H1 (cell line): ENCODE measurements around the gene STRADB. TPM values are rescaled to one million over a fixed set of nuclear protein-coding genes. Genes with fewer than 3 reads are reported as not detected.

Experiments used
- polyA plus RNA-seq, 7 experiments: library from polyadenylated mRNA; depleted of rRNA in 3 of 7; stranded (reverse) in 5 of 7; unstranded in 2 of 7; fragments of >200 nt in 5 of 7; fragments of 200-250 nt in 2 of 7; gene quantifications; 1 replicate in 5 of 7; 2 replicates in 1 of 7; 4 replicates in 1 of 7; pipeline versions ENCODE4 v1.2.1 to v1.2.3, GENCODE V29; 2011 to 2013; ENCODE audit warnings: missing spikeins in 2 of 7, mixed read lengths in 2 of 7
- small RNA-seq: library from polyadenylated mRNA; stranded (forward); fragments of <200 nt; extraction: miRNeasy Mini kit (QIAGEN cat#:217004); gene quantifications from one replicate; pipeline ENCODE3, GENCODE V24; 2013; ENCODE audit not compliant: insufficient read depth
- total RNA-seq: library from RNA; stranded (reverse); fragmentation: NEBNext Ultra II Directional; extraction: Animal tissue kit (Norgen Biotek cat#: 25700); gene quantifications from 2 replicates; pipeline ENCODE4 v1.2.1, GENCODE V29; 2021

The STRADB gene
- total and polyA plus RNA-seq, 2 of the 8 experiments (the other 6 are each of a cell fraction or from before 2014, with no cell fraction given), result 20.9 to 34.9 TPM

Small RNAs within 50 kb of the gene (small RNA-seq; reads per million reads assigned to genes)
- gene RF00019, result not detected

Other genes with a start within 250 kb of the STRADB start
- gene CASP8, start 191.2 kb upstream of the STRADB start, total RNA-seq, result 3.6 and 3.7 TPM in 2 replicates
- gene CASP8, start 191.2 kb upstream of the STRADB start, polyA plus RNA-seq (2011; rRNA removed), result 2.3 and 2.8 TPM in 2 replicates
- gene FLACC1, start 94.4 kb upstream of the STRADB start, total RNA-seq, result 0.58 and 0.80 TPM in 2 replicates
- gene FLACC1, start 94.4 kb upstream of the STRADB start, polyA plus RNA-seq (2011; rRNA removed), result not detected in 2 replicates
- gene TRAK2, start 282 bp upstream of the STRADB start, total RNA-seq, result 15.7 and 16.5 TPM in 2 replicates
- 3.0 and 4.5 TPM in 2 replicates for gene TRAK2, start 282 bp upstream of the STRADB start, polyA plus RNA-seq (2011; rRNA removed)
- gene TMEM237, start 191.8 kb downstream of the STRADB start, total RNA-seq, result 36.8 and 41.0 TPM in 2 replicates
- 14.1 and 26.1 TPM in 2 replicates for gene TMEM237, start 191.8 kb downstream of the STRADB start, polyA plus RNA-seq (2011; rRNA removed)
- gene MPP4, start 246.9 kb downstream of the STRADB start, total RNA-seq, result 0.15 TPM in 1 of 2 replicates, not detected in the other
- gene MPP4, start 246.9 kb downstream of the STRADB start, polyA plus RNA-seq (2011; rRNA removed), result not detected in 2 replicates